GM12878 (cell line): ENCODE results near the gene FANK1. TPM values are rescaled to one million over a fixed set of nuclear protein-coding genes. Genes with fewer than 3 reads are reported as not detected.

Source experiments
- ATAC-seq: fragments of 200-7000 bp; cut with Tn5 transposase; 3 replicates; pipeline ENCODE4 v1.9.1; 2020; ENCODE audit warnings: mild to moderate bottlenecking, moderate library complexity
- BruUV-seq: library from RNA; stranded (reverse); fragments of 400-500 nt; replicated peaks from 2 replicates; lab custom pipeline; 2021; lab: Mats Ljungman, UMichigan
- CTCF ChIA-PET: fragments of 300-600 bp; sonication (Branson Sonifier 250); formaldehyde crosslinking; extraction: SDS; loops from one replicate; lab custom pipeline; 2021; ENCODE audit warnings: inconsistent platforms; lab: Yijun Ruan, JAX
- POLR2A ChIA-PET: fragments of 350-600 bp; formaldehyde crosslinking; extraction: SDS; loops from one replicate; lab custom pipeline; 2021; ENCODE audit warnings: inconsistent platforms; lab: Charles Lee
- RAD21 ChIA-PET: fragments of 300-600 bp; sonication (Branson Sonifier 250); formaldehyde crosslinking; loops from one replicate; lab custom pipeline; 2023; ENCODE audit warnings: antibody characterized with exemption; ENCODE audit not compliant: unreplicated experiment; lab: Charles Lee
- SMC1A ChIA-PET: fragments of 300-600 bp; sonication (Branson Sonifier 250); formaldehyde crosslinking; loops from one replicate; lab custom pipeline; 2023; ENCODE audit not compliant: unreplicated experiment, uncharacterized antibody; lab: Charles Lee
- DNase-seq: peaks from one replicate; pipeline ENCODE4 v3.0.0-alpha.2; 2011; ENCODE audit warnings: low read depth, low spot score
- FAIRE-seq: peaks from 3 replicates; lab custom pipeline; 2011; peaks lifted over from hg19 to GRCh38; lab: Jason Lieb, UNC
- H2AFZ ChIP-seq: 2 replicates; pipeline ENCODE4 v1.6.0; 2011; ENCODE audit warnings: low read depth, low read length, control low read depth; ENCODE audit not compliant: control insufficient read depth
- H3K27ac ChIP-seq: 2 replicates; pipeline ENCODE4 v1.5.1; 2011; ENCODE audit warnings: control low read depth; ENCODE audit not compliant: control insufficient read depth, insufficient read depth
- H3K27me3 ChIP-seq, 2 experiments: replicated peaks in 1 of 2; 2 replicates each; pipeline versions ENCODE4 v1.6.0 to v1.6.1; 2011; ENCODE audit warnings: low read length in 1 of 2; ENCODE audit not compliant: control insufficient read depth in 2 of 2, insufficient read depth in 2 of 2
- H3K36me3 ChIP-seq, 2 experiments: 2 replicates each; pipeline ENCODE4 v1.5.1; 2011; ENCODE audit warnings: low read length in 1 of 2; ENCODE audit not compliant: control insufficient read depth in 2 of 2, insufficient read depth in 2 of 2
- H3K4me1 ChIP-seq: 2 replicates; pipeline ENCODE4 v1.6.1; 2011; ENCODE audit warnings: mild to moderate bottlenecking, low read length, moderate library complexity, mixed read lengths; ENCODE audit not compliant: control insufficient read depth, insufficient read depth
- H3K4me2 ChIP-seq: 2 replicates; pipeline ENCODE4 v1.6.0; 2011; ENCODE audit warnings: control low read depth; ENCODE audit not compliant: control insufficient read depth, insufficient read depth
- H3K4me3 ChIP-seq: fragments of 200-600 bp; sonication (generic); 2 replicates; pipeline ENCODE4 v1.5.1; 2016
- H3K79me2 ChIP-seq: 2 replicates; pipeline ENCODE4 v1.6.0; 2011; ENCODE audit warnings: low read length; ENCODE audit not compliant: control insufficient read depth, insufficient read depth
- H3K9ac ChIP-seq: 2 replicates; pipeline ENCODE4 v1.8.0; 2011; ENCODE audit warnings: low read length, control low read depth, mixed read lengths; ENCODE audit not compliant: control insufficient read depth, insufficient read depth
- H3K9me3 ChIP-seq: replicated peaks from 3 replicates; pipeline ENCODE4 v1.5.1; 2011; ENCODE audit warnings: mild to moderate bottlenecking, low read length; ENCODE audit not compliant: control insufficient read depth, insufficient read depth
- H4K20me1 ChIP-seq: 2 replicates; pipeline ENCODE4 v1.6.0; 2011; ENCODE audit not compliant: control insufficient read depth, insufficient read depth
- KDM1A ChIP-seq: fragments of 200-600 bp; sonication (generic); IDR thresholded peaks from 2 replicates; pipeline ENCODE4 v1.6.1; 2016; ENCODE audit warnings: borderline replicate concordance
- MTA3 ChIP-seq: IDR thresholded peaks from 2 replicates; pipeline ENCODE4 v1.6.1; 2012; ENCODE audit warnings: low read length, inconsistent platforms, borderline replicate concordance
- RAD21 ChIP-seq: IDR thresholded peaks from 2 replicates; pipeline ENCODE4 v1.6.1; 2011; ENCODE audit warnings: mild to moderate bottlenecking, low read depth, low read length, moderate library complexity; ENCODE audit not compliant: insufficient read depth
- SUPT20H ChIP-seq: IDR thresholded peaks from 2 replicates; pipeline ENCODE4 v1.6.1; 2011; ENCODE audit warnings: low read depth, mild to moderate bottlenecking, low read length, moderate library complexity, borderline replicate concordance; ENCODE audit not compliant: control insufficient read depth
- TCF12 ChIP-seq: IDR thresholded peaks from 2 replicates; pipeline ENCODE4 v1.6.1; 2011; ENCODE audit warnings: low read depth, mild to moderate bottlenecking, low read length
- WRNIP1 ChIP-seq: IDR thresholded peaks from 2 replicates; pipeline ENCODE4 v1.6.1; 2011; ENCODE audit warnings: low read depth, low read length, improper control_type of control experiment, borderline replicate concordance
- ZNF207 ChIP-seq: fragments of 450-650 bp; IDR thresholded peaks from 2 replicates; pipeline ENCODE4 v1.6.1; 2014; ENCODE audit warnings: antibody characterized with exemption, mild to moderate bottlenecking, borderline replicate concordance
- ZNF622 ChIP-seq: fragments of 450-650 bp; IDR thresholded peaks from 2 replicates; pipeline ENCODE4 v1.6.1; 2017; ENCODE audit warnings: mild to moderate bottlenecking, inconsistent platforms
- WGBS: methylation state at CpG from one replicate; pipeline ENCODE4 v1.1.6; 2016; ENCODE audit warnings: low lambda C conversion rate; ENCODE audit not compliant: insufficient replicate concordance, insufficient coverage; ENCODE audit errors: missing lambda C conversion rate; 5-methylcytosine and 5-hydroxymethylcytosine counted together
- in situ Hi-C: fragments of 300-500 bp; cut with MboI; formaldehyde crosslinking; loops from 9 replicates; pipeline ENCODE4 v1.14.3; 2018; ENCODE audit warnings: mixed read lengths
- intact Hi-C: fragments of 100-400 bp; cut with micrococcal nuclease; formaldehyde crosslinking; loops from one replicate; pipeline ENCODE4 v1.14.2; 2022; ENCODE audit not compliant: unreplicated experiment
- polyA plus RNA-seq, 11 experiments: library from polyadenylated mRNA; depleted of rRNA in 4 of 11; unstranded in 6 of 11; stranded (reverse) in 5 of 11; fragments of >200 nt; fragmentation: Nextera tagmentation in 4 of 11; fragmentation: Illumina TruSeq in 1 of 11; extraction: Ambion mirVana in 4 of 11; extraction: Trizol in 1 of 11; gene quantifications; 1 replicate in 1 of 11; 2 replicates in 10 of 11; pipeline versions ENCODE4 v1.2.1 to v1.2.3, GENCODE V29; 2011 to 2016; ENCODE audit warnings: inconsistent platforms in 2 of 11, missing spikeins in 2 of 11, low read depth in 1 of 11
- total RNA-seq, 4 experiments: library from RNA; depleted of rRNA in 3 of 4; stranded (reverse); fragments of >200 nt in 3 of 4; fragmentation: Illumina TruSeq in 1 of 4; extraction: Trizol in 1 of 4; gene quantifications; 2 replicates each; pipeline versions ENCODE4 v1.2.1 to v1.2.3, GENCODE V29; 2013 to 2021
- TF ChIP-seq, protein P1 (sequence below): IDR thresholded peaks from 2 replicates; pipeline ENCODE4 v1.6.1; 2012; ENCODE audit warnings: low read depth, low read length, improper control_type of control experiment
- TF ChIP-seq, protein P2 (sequence below), 3 experiments: IDR thresholded peaks in 2 of 3; conservative IDR thresholded peaks in 1 of 3; 2 replicates each; pipeline ENCODE4 v1.5.1; 2011; ENCODE audit warnings: low read depth in 3 of 3, low read length in 3 of 3, mild to moderate bottlenecking in 3 of 3, control low read depth in 2 of 3, moderate library complexity in 2 of 3, inconsistent platforms in 1 of 3, mixed read lengths in 1 of 3; ENCODE audit not compliant: control insufficient read depth in 2 of 3, insufficient read depth in 1 of 3; ENCODE audit errors: extremely low read depth in 1 of 3
- TF ChIP-seq, protein P3 (sequence below): fragments of 150-350 bp; IDR thresholded peaks from 2 replicates; pipeline ENCODE4 v1.6.1; 2014; ENCODE audit warnings: mild to moderate bottlenecking, low read depth, low read length
- TF ChIP-seq, protein P4 (sequence below): IDR thresholded peaks from 2 replicates; pipeline ENCODE4 v1.6.1; 2011; ENCODE audit warnings: borderline replicate concordance, low read depth, mild to moderate bottlenecking, moderate library complexity, mixed read lengths, low read length; ENCODE audit not compliant: insufficient read depth; ENCODE audit errors: extremely low read length

Gene FANK1
- total and polyA plus RNA-seq, 10 of the 15 experiments (the other 5 are each of a cell fraction or from before 2014, with no cell fraction given) = 0.07 to 0.16 (median 0.13) TPM; not detected in 6

DNA sequence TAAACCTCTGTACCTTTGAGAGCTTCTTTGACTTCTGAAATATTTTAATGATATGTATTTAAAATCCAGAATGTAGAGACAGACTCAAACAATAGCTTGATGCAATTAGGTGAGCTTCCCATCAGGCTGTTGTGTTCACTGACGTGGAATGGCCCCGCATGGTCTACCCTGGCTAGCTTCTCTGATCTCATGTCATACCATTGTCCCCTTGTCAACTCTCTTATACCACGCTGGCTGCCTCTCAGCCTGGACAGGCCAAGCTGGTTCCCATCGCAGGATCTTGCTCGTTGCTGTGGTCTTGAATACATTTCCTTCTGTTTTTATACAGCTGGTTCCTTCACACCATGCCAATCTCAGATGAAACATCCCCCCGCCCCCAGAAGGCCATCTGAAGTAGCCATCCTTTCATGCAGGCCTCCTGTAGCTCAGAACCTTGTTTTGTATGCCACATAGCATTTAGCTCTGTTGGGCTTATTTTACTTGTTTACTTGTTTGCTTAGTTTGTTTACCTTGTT, 84.2 kb downstream of the FANK1 start (continued):
- TF ChIP-seq, protein P1, sequence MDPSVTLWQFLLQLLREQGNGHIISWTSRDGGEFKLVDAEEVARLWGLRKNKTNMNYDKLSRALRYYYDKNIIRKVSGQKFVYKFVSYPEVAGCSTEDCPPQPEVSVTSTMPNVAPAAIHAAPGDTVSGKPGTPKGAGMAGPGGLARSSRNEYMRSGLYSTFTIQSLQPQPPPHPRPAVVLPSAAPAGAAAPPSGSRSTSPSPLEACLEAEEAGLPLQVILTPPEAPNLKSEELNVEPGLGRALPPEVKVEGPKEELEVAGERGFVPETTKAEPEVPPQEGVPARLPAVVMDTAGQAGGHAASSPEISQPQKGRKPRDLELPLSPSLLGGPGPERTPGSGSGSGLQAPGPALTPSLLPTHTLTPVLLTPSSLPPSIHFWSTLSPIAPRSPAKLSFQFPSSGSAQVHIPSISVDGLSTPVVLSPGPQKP = no peak

DNA sequence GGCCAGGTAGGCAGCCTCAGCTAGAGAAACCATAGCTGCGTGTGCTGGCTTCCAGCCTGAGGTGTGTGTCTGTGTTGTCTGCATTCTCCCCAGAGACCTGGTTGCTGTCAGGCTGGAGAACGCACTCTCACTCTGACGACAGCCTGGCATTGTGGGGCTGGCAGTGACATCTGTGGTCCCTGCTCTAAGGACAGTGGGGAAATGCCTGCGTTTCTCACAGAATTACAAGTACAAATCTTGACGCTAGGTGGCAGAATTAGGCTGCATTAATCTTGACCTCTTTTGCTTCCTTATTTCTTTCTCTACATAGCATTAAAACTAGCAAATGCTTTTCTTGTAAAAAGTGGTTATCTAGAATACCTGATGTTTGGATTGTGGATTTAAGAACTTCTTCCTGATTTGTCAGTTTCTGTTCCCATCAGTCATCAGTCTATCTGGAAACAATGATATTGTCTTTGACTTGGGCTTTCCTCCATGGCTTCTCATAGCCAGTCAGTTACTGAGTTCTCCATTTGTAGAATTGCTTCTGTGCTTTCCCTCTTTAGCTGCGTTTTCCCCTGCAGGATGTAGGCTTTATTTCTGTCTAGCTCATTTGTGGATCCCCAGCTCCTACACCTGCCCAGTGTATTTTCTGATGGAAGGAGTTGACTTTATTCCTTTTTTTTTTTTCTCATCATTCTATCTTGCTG, 86.0 kb downstream of the FANK1 start:
- BruUV-seq = no TSS peak
- Histone ChIP-seq H3K27ac (no peak overlapping the region), H3K9me3 (no peaks in the 10 kb centered on the region), H3K4me1 (no peaks in the 10 kb centered on the region), H3K36me3 (no peaks in the 10 kb centered on the region), H2AFZ (no peak overlapping the region; the same call in 1 of the 2 replicates), H3K4me2 (no peak overlapping the region), H4K20me1 (no peaks in the 10 kb centered on the region), H3K27me3 (no peaks in the 10 kb centered on the region; a peak in 1 of 4 replicates), H3K9ac (no peak overlapping the region), H3K79me2 (no peaks in the 10 kb centered on the region), H3K4me3 (no peak overlapping the region)
- in situ Hi-C loops = loop anchor here (5.0 kb wide), 1 partner anchor 525 kb away; no protein-coding TSS in a partner anchor
- CTCF ChIA-PET = interaction anchor here (0.8 to 4.2 kb wide), 9 partner anchors 114 to 677 kb away, joined by 3 to 18 read pairs (median 3); no protein-coding TSS in a partner anchor
- POLR2A ChIA-PET = no interaction called here
- peak; percentile 35 for DNase-seq
- ATAC-seq = peak; percentile 94
- FAIRE-seq = peak; percentile 90
- 0% methylated on average over 6 of the region's 6 CpGs for WGBS
- RAD21 ChIA-PET = interaction anchor here (1.0 to 1.8 kb wide), 3 partner anchors 48 to 521 kb away, joined by 3 to 9 read pairs (median 5); no protein-coding TSS in a partner anchor
- SMC1A ChIA-PET = interaction anchor here (0.7 to 2.8 kb wide), 7 partner anchors 9 to 616 kb away, joined by 3 to 13 read pairs (median 3); no protein-coding TSS in a partner anchor
- intact Hi-C loops = loop anchor here (1.0 to 5.0 kb wide), 6 partner anchors 115 to 1872 kb away; no protein-coding TSS in a partner anchor
- TF ChIP-seq TCF12 = no peak
- TF ChIP-seq SUPT20H = no peak
- peak; percentile 78 for TF ChIP-seq RAD21
- TF ChIP-seq, protein P2, sequence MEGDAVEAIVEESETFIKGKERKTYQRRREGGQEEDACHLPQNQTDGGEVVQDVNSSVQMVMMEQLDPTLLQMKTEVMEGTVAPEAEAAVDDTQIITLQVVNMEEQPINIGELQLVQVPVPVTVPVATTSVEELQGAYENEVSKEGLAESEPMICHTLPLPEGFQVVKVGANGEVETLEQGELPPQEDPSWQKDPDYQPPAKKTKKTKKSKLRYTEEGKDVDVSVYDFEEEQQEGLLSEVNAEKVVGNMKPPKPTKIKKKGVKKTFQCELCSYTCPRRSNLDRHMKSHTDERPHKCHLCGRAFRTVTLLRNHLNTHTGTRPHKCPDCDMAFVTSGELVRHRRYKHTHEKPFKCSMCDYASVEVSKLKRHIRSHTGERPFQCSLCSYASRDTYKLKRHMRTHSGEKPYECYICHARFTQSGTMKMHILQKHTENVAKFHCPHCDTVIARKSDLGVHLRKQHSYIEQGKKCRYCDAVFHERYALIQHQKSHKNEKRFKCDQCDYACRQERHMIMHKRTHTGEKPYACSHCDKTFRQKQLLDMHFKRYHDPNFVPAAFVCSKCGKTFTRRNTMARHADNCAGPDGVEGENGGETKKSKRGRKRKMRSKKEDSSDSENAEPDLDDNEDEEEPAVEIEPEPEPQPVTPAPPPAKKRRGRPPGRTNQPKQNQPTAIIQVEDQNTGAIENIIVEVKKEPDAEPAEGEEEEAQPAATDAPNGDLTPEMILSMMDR (IDR thresholded peaks at IDR 0.05 in 2 of 3, conservative IDR thresholded peaks at IDR 0.05 in 1 of 3; ENCODE audit: control insufficient read depth in 2 of 3, extremely low read depth in 1 of 3, insufficient read depth in 1 of 3, low read depth in 3 of 3, low read length in 3 of 3) = peak; percentile 38 to 62 (median 57); a peak in 5 of 6 replicates
- no peak for TF ChIP-seq MTA3
- TF ChIP-seq, protein P1 = no peak
- no peak for TF ChIP-seq WRNIP1
- no peak for TF ChIP-seq KDM1A
- TF ChIP-seq, protein P3, sequence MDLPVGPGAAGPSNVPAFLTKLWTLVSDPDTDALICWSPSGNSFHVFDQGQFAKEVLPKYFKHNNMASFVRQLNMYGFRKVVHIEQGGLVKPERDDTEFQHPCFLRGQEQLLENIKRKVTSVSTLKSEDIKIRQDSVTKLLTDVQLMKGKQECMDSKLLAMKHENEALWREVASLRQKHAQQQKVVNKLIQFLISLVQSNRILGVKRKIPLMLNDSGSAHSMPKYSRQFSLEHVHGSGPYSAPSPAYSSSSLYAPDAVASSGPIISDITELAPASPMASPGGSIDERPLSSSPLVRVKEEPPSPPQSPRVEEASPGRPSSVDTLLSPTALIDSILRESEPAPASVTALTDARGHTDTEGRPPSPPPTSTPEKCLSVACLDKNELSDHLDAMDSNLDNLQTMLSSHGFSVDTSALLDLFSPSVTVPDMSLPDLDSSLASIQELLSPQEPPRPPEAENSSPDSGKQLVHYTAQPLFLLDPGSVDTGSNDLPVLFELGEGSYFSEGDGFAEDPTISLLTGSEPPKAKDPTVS = no peak
- TF ChIP-seq, protein P4, sequence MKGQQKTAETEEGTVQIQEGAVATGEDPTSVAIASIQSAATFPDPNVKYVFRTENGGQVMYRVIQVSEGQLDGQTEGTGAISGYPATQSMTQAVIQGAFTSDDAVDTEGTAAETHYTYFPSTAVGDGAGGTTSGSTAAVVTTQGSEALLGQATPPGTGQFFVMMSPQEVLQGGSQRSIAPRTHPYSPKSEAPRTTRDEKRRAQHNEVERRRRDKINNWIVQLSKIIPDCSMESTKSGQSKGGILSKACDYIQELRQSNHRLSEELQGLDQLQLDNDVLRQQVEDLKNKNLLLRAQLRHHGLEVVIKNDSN = no peak
- no peak for TF ChIP-seq ZNF622
- no peak for TF ChIP-seq ZNF207
